Brain microvascular endothelial cell (primary cell): ENCODE measurements around the gene IRS1.
A peak's percentile ranks its signal among the peaks of the same experiment; 100 is the strongest.

ENCODE experiments used
- DNase-seq: peaks from one replicate; pipeline ENCODE4 v3.0.0-alpha.2; 2020
- H3K27ac ChIP-seq: fragments of 250-450 bp; sonication (Bioruptor Pico); 2 replicates; pipeline ENCODE4 v1.5.1; 2020; ENCODE audit warnings: mild to moderate bottlenecking, moderate library complexity
- H3K27me3 ChIP-seq: fragments of 250-450 bp; sonication (Bioruptor Pico); replicated peaks from 2 replicates; pipeline ENCODE4 v1.5.1; 2020; ENCODE audit warnings: mild to moderate bottlenecking
- H3K36me3 ChIP-seq: fragments of 250-450 bp; sonication (Bioruptor Pico); replicated peaks from 2 replicates; pipeline ENCODE4 v1.5.1; 2020; ENCODE audit warnings: mild to moderate bottlenecking
- H3K4me3 ChIP-seq: 2 replicates; pipeline ENCODE4 v1.5.1; 2011; ENCODE audit warnings: low read depth, mild to moderate bottlenecking, control low read depth, low read length, moderate library complexity
- in situ Hi-C: cut with HindIII; loops from 2 replicates; pipeline ENCODE4 v1.10.0; 2017; ENCODE audit warnings: low sequenced_read_pairs, low pct_ligation_motif_present
- TF ChIP-seq, protein P1 (sequence below): IDR thresholded peaks from 2 replicates; pipeline ENCODE4 v1.5.1; 2011; ENCODE audit warnings: low read depth, mild to moderate bottlenecking, moderate library complexity, low read length, control low read depth, inconsistent platforms; ENCODE audit errors: missing control alignments

The IRS1 gene

GRCh38 chr2:226690461-226691024 is 109.1 kb downstream of the IRS1 start:
- in situ Hi-C loops, result no loop called here

GRCh38 chr2:226687641-226688253 is 111.9 kb downstream of the IRS1 start:
- Histone ChIP-seq H3K27me3 (no peaks in the 10 kb centered on the region), H3K4me3 (no peak overlapping the region), H3K36me3 (no peaks in the 10 kb centered on the region), H3K27ac (no peak overlapping the region)
- in situ Hi-C loops, result no loop called here
- peak; percentile 32 for DNase-seq
- TF ChIP-seq, protein P1, sequence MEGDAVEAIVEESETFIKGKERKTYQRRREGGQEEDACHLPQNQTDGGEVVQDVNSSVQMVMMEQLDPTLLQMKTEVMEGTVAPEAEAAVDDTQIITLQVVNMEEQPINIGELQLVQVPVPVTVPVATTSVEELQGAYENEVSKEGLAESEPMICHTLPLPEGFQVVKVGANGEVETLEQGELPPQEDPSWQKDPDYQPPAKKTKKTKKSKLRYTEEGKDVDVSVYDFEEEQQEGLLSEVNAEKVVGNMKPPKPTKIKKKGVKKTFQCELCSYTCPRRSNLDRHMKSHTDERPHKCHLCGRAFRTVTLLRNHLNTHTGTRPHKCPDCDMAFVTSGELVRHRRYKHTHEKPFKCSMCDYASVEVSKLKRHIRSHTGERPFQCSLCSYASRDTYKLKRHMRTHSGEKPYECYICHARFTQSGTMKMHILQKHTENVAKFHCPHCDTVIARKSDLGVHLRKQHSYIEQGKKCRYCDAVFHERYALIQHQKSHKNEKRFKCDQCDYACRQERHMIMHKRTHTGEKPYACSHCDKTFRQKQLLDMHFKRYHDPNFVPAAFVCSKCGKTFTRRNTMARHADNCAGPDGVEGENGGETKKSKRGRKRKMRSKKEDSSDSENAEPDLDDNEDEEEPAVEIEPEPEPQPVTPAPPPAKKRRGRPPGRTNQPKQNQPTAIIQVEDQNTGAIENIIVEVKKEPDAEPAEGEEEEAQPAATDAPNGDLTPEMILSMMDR, result no peak

More at GRCh38 chr2:226690461-226691024, 109.1 kb downstream of the IRS1 start:
- no peak for DNase-seq
- Histone ChIP-seq H3K27me3 (no peaks in the 10 kb centered on the region), H3K36me3 (no peaks in the 10 kb centered on the region), H3K27ac (no peak overlapping the region), H3K4me3 (no peak overlapping the region)
- TF ChIP-seq, protein P1, result no peak

GRCh38 chr2:226684563-226684959 is 115.1 kb downstream of the IRS1 start:
- in situ Hi-C loops, result no loop called here
- TF ChIP-seq, protein P1, result no peak
- Histone ChIP-seq H3K4me3 (no peak overlapping the region), H3K27ac (no peak overlapping the region), H3K36me3 (no peaks in the 10 kb centered on the region), H3K27me3 (no peaks in the 10 kb centered on the region)
- no peak for DNase-seq

GRCh38 chr2:226683944-226684562 is 115.6 kb downstream of the IRS1 start:
- H3K27ac ChIP-seq, result no peak overlapping the region
- H3K36me3 ChIP-seq, result no peaks in the 10 kb centered on the region
- H3K4me3 ChIP-seq, result no peak overlapping the region
- in situ Hi-C loops, result no loop called here
- H3K27me3 ChIP-seq, result no peaks in the 10 kb centered on the region
- no peak for DNase-seq
- TF ChIP-seq, protein P1, result no peak

DNA sequence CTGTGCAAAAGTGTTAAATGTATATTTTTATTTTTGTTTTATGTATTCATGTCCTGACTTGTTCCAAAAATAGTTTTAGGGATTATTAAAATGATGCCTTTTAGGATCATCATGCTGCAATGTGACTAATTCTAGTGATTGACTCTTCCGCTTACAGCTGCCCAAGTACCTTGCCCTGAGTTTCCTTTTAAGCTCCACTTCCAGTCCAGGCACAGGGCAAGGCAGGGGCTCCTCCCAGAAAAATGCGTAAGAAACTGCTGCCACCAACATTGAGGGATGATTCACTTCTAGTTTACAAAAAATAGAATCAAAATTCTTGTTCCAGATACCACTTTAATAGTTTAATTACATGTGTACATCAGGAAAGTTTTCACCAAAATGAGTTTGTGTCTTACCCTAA is 116.4 kb downstream of the IRS1 start:
- no peak for DNase-seq
- Histone ChIP-seq H3K36me3 (no peaks in the 10 kb centered on the region), H3K4me3 (no peak overlapping the region), H3K27me3 (no peaks in the 10 kb centered on the region), H3K27ac (no peak overlapping the region)
- TF ChIP-seq, protein P1, result no peak
- in situ Hi-C loops, result no loop called here
